HEK293 (cell line): ENCODE results near the gene CRYBG1.

Experiments used
- CTCF ChIA-PET: fragments of 350-600 bp; formaldehyde crosslinking; extraction: SDS; loops from one replicate; lab custom pipeline; 2021; ENCODE audit warnings: antibody characterized with exemption; lab: Yijun Ruan, JAX
- POLR2A ChIA-PET: fragments of 300-600 bp; formaldehyde crosslinking; extraction: SDS; loops from one replicate; lab custom pipeline; 2020; ENCODE audit warnings: antibody characterized with exemption, inconsistent platforms; lab: Yijun Ruan, JAX
- H3K27ac ChIP-seq: fragments of 200-500 bp; sonication (Bioruptor generic); 2 replicates; pipeline ENCODE4 v1.5.1; 2014; ENCODE audit warnings: low read depth, low read length, control low read depth, inconsistent platforms; ENCODE audit errors: extremely low read depth
- H3K36me3 ChIP-seq, 2 experiments: fragments of 200-500 bp in 1 of 2; sonication (Bioruptor generic) in 1 of 2; 1 replicate in 1 of 2; 2 replicates in 1 of 2; pipeline ENCODE4 v1.5.1; 2014 to 2017; ENCODE audit warnings: inconsistent platforms in 2 of 2, low read length in 2 of 2; ENCODE audit not compliant: control insufficient read depth in 2 of 2, insufficient read depth in 1 of 2
- H3K4me1 ChIP-seq: fragments of 200-500 bp; sonication (Bioruptor generic); 2 replicates; pipeline ENCODE4 v1.5.1; 2014; ENCODE audit warnings: mild to moderate bottlenecking, low read length, inconsistent platforms; ENCODE audit not compliant: control insufficient read depth, insufficient read depth
- H3K4me3 ChIP-seq: 2 replicates; pipeline ENCODE4 v1.5.1; 2011; ENCODE audit warnings: low read depth, mild to moderate bottlenecking, control low read depth, low read length, moderate library complexity
- H3K9me3 ChIP-seq: fragments of 200-500 bp; sonication (Bioruptor generic); 2 replicates; pipeline ENCODE4 v1.5.1; 2014; ENCODE audit warnings: low read depth, low read length, inconsistent platforms; ENCODE audit not compliant: control insufficient read depth, insufficient read depth
- GLIS1 ChIP-seq: fragments of 450-650 bp; formaldehyde crosslinking; IDR thresholded peaks from 2 replicates; pipeline ENCODE4 v1.5.1; 2016; ENCODE audit warnings: missing biosample characterization, missing genetic modification characterization
- INSM2 ChIP-seq: fragments of 450-650 bp; formaldehyde crosslinking; IDR thresholded peaks from 2 replicates; pipeline ENCODE4 v1.5.1; 2016; ENCODE audit warnings: missing biosample characterization, missing genetic modification characterization
- KLF10 ChIP-seq: fragments of 450-650 bp; IDR thresholded peaks from 2 replicates; pipeline ENCODE4 v1.5.1; 2018; ENCODE audit warnings: missing biosample characterization, mild to moderate bottlenecking, missing genetic modification characterization
- PBX3 ChIP-seq: sonication (generic); formaldehyde crosslinking; IDR thresholded peaks from 2 replicates; pipeline ENCODE4 v1.8.1; 2022; ENCODE audit warnings: mild to moderate bottlenecking, moderate library complexity, missing genetic modification reagents
- WT1 ChIP-seq: fragments of 450-650 bp; formaldehyde crosslinking; IDR thresholded peaks from 2 replicates; pipeline ENCODE4 v1.5.1; 2016; ENCODE audit warnings: missing biosample characterization, missing genetic modification characterization
- ZBTB7A ChIP-seq: fragments of 450-650 bp; formaldehyde crosslinking; IDR thresholded peaks from 2 replicates; pipeline ENCODE4 v1.5.1; 2016; ENCODE audit warnings: low read depth, missing biosample characterization, missing genetic modification characterization
- ZNF10 ChIP-seq: fragments of 450-650 bp; formaldehyde crosslinking; IDR thresholded peaks from 2 replicates; pipeline ENCODE4 v1.5.1; 2017; ENCODE audit warnings: missing biosample characterization, missing genetic modification characterization
- ZNF132 ChIP-seq: fragments of 450-650 bp; formaldehyde crosslinking; IDR thresholded peaks from 2 replicates; pipeline ENCODE4 v1.5.1; 2017; ENCODE audit warnings: missing biosample characterization, missing genetic modification characterization, borderline replicate concordance
- ZNF280D ChIP-seq: fragments of 450-650 bp; formaldehyde crosslinking; IDR thresholded peaks from 2 replicates; pipeline ENCODE4 v1.5.1; 2016; ENCODE audit warnings: missing biosample characterization, missing genetic modification characterization
- ZNF335 ChIP-seq: fragments of 450-650 bp; formaldehyde crosslinking; conservative IDR thresholded peaks from 2 replicates; pipeline ENCODE4 v1.5.1; 2016; ENCODE audit warnings: missing biosample characterization, missing genetic modification characterization
- ZNF785 ChIP-seq: fragments of 450-650 bp; formaldehyde crosslinking; IDR thresholded peaks from 2 replicates; pipeline ENCODE4 v1.5.1; 2016; ENCODE audit warnings: missing biosample characterization, missing genetic modification characterization
- TF ChIP-seq, protein P1 (sequence below): fragments of 450-650 bp; formaldehyde crosslinking; IDR thresholded peaks from 2 replicates; pipeline ENCODE4 v1.5.1; 2017; ENCODE audit warnings: missing biosample characterization, missing genetic modification characterization

Gene CRYBG1

DNA sequence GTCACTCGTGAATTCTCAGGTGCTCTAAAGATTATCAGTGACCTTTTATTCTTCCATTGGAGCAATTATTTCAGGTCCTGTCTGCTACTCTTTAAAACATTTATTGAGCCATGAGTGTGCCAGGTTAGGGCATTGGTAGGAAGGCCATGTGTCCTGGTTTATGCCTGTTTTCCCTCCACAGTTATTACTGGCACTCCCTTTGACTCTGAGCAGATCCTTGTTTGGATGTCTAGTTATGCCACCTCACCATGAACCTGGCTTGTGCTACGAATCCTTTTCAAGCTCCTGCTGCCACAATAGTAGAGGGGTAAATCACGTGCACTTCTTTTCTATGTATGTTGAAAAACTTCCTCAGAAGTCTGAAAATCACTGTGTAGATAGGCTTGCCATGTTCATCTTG, 27.4 kb downstream of the CRYBG1 start:
- H3K36me3 ChIP-seq = no peaks in the 10 kb centered on the region
- H3K27ac ChIP-seq = no peak overlapping the region
- CTCF ChIA-PET = interaction anchor here (0.5 to 0.7 kb wide), 3 partner anchors 28 to 59 kb away, joined by 3 read pairs; no protein-coding TSS in a partner anchor
- H3K4me1 ChIP-seq = no peaks in the 10 kb centered on the region
- POLR2A ChIA-PET = no interaction called here
- TF ChIP-seq ZNF10 (tag by site-specific recombination) (no peak), ZBTB7A (no peak), ZNF132 (tag by site-specific recombination) (no peak)
- TF ChIP-seq, protein P1, sequence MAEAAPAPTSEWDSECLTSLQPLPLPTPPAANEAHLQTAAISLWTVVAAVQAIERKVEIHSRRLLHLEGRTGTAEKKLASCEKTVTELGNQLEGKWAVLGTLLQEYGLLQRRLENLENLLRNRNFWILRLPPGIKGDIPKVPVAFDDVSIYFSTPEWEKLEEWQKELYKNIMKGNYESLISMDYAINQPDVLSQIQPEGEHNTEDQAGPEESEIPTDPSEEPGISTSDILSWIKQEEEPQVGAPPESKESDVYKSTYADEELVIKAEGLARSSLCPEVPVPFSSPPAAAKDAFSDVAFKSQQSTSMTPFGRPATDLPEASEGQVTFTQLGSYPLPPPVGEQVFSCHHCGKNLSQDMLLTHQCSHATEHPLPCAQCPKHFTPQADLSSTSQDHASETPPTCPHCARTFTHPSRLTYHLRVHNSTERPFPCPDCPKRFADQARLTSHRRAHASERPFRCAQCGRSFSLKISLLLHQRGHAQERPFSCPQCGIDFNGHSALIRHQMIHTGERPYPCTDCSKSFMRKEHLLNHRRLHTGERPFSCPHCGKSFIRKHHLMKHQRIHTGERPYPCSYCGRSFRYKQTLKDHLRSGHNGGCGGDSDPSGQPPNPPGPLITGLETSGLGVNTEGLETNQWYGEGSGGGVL = no peak
- no peaks in the 10 kb centered on the region for H3K9me3 ChIP-seq
- H3K4me3 ChIP-seq = no peak overlapping the region

DNA sequence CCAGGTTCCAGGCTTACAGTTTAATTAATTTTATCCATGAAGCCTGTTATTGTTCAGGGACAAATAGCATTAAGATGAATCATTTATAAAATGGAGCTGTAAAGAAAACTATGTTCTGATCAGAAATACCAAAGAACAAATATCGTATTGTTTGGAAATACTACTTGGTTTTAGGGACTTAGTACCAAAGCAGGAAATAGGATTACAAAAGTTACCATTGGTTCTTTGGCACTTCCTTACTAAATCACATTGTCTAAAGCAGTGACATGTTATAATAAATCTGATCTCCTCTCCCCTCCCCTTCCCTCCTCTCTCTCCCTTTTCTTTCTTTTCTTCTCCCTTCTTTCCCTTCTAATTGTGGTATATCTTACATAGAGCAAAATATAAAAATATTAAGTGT, 29.6 kb downstream of the CRYBG1 start:
- CTCF ChIA-PET = no interaction called here

More for the DNA sequence above, 29.6 kb downstream of the CRYBG1 start:
- POLR2A ChIA-PET = no interaction called here
- Histone ChIP-seq H3K9me3 (no peaks in the 10 kb centered on the region), H3K4me1 (no peaks in the 10 kb centered on the region), H3K4me3 (no peak overlapping the region), H3K27ac (no peak overlapping the region), H3K36me3 (no peaks in the 10 kb centered on the region)
- TF ChIP-seq GLIS1 (no peak), ZNF280D (tag by site-specific recombination) (no peak), KLF10 (tag by site-specific recombination) (no peak), INSM2 (tag by site-specific recombination) (no peak), ZNF785 (tag by site-specific recombination) (no peak), ZNF335 (tag by site-specific recombination) (no peak), PBX3 (no peak), WT1 (no peak)
